Mesothelial cell of epicardium (in vitro differentiated cells): ENCODE results near the gene SLC1A1. TPM values are rescaled to one million over a fixed set of nuclear protein-coding genes. Genes with fewer than 3 reads are reported as not detected.

ENCODE experiments used
- DNase-seq, 2 experiments: peaks; one replicate each; pipeline ENCODE4 v3.0.0; 2021; ENCODE audit warnings: low spot score in 2 of 2; ENCODE audit not compliant: unreplicated experiment in 2 of 2
- H3K27ac Mint-ChIP-seq: 2 replicates; pipeline ENCODE4 v1.8.0; 2021; ENCODE audit warnings: mixed read lengths
- H3K27me3 Mint-ChIP-seq: 2 replicates; pipeline ENCODE4 v1.8.0; 2021; ENCODE audit warnings: low read depth, mixed read lengths
- H3K36me3 Mint-ChIP-seq: 2 replicates; pipeline ENCODE4 v1.8.0; 2021; ENCODE audit warnings: mixed read lengths
- H3K4me1 Mint-ChIP-seq: 2 replicates; pipeline ENCODE4 v1.8.0; 2021; ENCODE audit warnings: mixed read lengths
- H3K4me3 Mint-ChIP-seq: 2 replicates; pipeline ENCODE4 v1.8.0; 2021; ENCODE audit warnings: mild to moderate bottlenecking, moderate library complexity, mixed read lengths
- H3K9me3 Mint-ChIP-seq: 2 replicates; pipeline ENCODE4 v1.8.0; 2021; ENCODE audit warnings: mixed read lengths
- total RNA-seq: library from RNA; stranded (reverse); gene quantifications from 3 replicates; pipeline ENCODE4 v1.2.1, GENCODE V29; 2021
- TF ChIP-seq, protein P1 (sequence below): fragments of 200-600 bp; sonication (generic); IDR thresholded peaks from one replicate; pipeline ENCODE4 v1.5.0; 2021; ENCODE audit warnings: antibody characterized with exemption; ENCODE audit not compliant: unreplicated experiment

SLC1A1 gene
- total RNA-seq, 1 donor from 2014 or later = 3.9 TPM

GRCh38 chr9:4567601-4568000 is 77.3 kb downstream of the SLC1A1 start:
- H3K27me3 Mint-ChIP-seq = no peaks in the 10 kb centered on the region
- H3K4me1 Mint-ChIP-seq = no peaks in the 10 kb centered on the region
- H3K27ac Mint-ChIP-seq = no peak overlapping the region
- peaks cover 4% of the 10 kb centered on the region for H3K9me3 Mint-ChIP-seq
- no peak for DNase-seq
- TF ChIP-seq, protein P1, sequence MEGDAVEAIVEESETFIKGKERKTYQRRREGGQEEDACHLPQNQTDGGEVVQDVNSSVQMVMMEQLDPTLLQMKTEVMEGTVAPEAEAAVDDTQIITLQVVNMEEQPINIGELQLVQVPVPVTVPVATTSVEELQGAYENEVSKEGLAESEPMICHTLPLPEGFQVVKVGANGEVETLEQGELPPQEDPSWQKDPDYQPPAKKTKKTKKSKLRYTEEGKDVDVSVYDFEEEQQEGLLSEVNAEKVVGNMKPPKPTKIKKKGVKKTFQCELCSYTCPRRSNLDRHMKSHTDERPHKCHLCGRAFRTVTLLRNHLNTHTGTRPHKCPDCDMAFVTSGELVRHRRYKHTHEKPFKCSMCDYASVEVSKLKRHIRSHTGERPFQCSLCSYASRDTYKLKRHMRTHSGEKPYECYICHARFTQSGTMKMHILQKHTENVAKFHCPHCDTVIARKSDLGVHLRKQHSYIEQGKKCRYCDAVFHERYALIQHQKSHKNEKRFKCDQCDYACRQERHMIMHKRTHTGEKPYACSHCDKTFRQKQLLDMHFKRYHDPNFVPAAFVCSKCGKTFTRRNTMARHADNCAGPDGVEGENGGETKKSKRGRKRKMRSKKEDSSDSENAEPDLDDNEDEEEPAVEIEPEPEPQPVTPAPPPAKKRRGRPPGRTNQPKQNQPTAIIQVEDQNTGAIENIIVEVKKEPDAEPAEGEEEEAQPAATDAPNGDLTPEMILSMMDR = no peak
- H3K4me3 Mint-ChIP-seq = no peak overlapping the region
- H3K36me3 Mint-ChIP-seq = no peaks in the 10 kb centered on the region

- no peaks in the 10 kb centered on the region for H3K4me1 Mint-ChIP-seq
- no peak for DNase-seq
These were observed 78.8 kb downstream of the SLC1A1 start for GRCh38 chr9:4569101-4569500.

DNA sequence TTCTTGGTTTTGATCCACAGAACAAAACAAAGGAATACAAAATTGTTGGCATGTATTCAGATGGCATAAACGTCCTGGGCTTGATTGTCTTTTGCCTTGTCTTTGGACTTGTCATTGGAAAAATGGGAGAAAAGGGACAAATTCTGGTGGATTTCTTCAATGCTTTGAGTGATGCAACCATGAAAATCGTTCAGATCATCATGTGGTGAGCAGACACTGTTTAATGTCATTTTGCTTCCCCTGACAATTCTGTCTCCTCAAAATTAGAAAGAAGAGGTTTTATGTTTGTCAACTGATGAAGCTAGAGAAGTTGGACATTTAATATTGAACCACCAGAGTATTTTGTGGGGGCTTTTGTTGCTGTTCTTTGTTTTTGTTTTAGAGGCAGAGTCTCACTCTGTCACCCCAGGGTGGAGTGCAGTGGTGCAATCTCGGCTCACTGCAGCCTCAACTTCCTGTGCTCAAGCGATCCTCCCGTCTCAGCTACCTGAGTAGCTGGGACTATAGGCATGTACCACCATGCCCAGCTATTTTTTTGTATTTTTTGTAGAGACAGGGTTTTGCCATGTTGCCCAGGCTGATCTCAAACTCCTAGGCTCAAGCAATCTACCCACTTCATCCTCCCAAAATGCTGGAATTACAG is 82.0 kb downstream of the SLC1A1 start:
- no peak overlapping the region for H3K4me3 Mint-ChIP-seq
- DNase-seq = no peak
- H3K4me1 Mint-ChIP-seq = peaks cover 5% of the 10 kb centered on the region
- H3K27ac Mint-ChIP-seq = no peak overlapping the region
- TF ChIP-seq, protein P1 = no peak
- no peaks in the 10 kb centered on the region for H3K36me3 Mint-ChIP-seq
- no peaks in the 10 kb centered on the region for H3K9me3 Mint-ChIP-seq
- H3K27me3 Mint-ChIP-seq = no peaks in the 10 kb centered on the region

More at GRCh38 chr9:4569101-4569500, 78.8 kb downstream of the SLC1A1 start:
- TF ChIP-seq, protein P1 = no peak
- Mint-ChIP-seq H3K9me3 (peaks cover 4% of the 10 kb centered on the region), H3K27ac (no peak overlapping the region), H3K4me3 (no peak overlapping the region), H3K27me3 (no peaks in the 10 kb centered on the region), H3K36me3 (no peaks in the 10 kb centered on the region)

- Mint-ChIP-seq H3K27ac (no peak overlapping the region), H3K27me3 (no peaks in the 10 kb centered on the region), H3K36me3 (no peaks in the 10 kb centered on the region), H3K9me3 (no peaks in the 10 kb centered on the region), H3K4me3 (no peak overlapping the region), H3K4me1 (peaks cover 5% of the 10 kb centered on the region)
- TF ChIP-seq, protein P1 = no peak
- no peak for DNase-seq
These were observed 82.9 kb downstream of the SLC1A1 start for GRCh38 chr9:4573176-4573575.

GRCh38 chr9:4573634-4574389 is 83.5 kb downstream of the SLC1A1 start:
- Mint-ChIP-seq H3K4me3 (no peak overlapping the region), H3K27me3 (no peaks in the 10 kb centered on the region), H3K9me3 (no peaks in the 10 kb centered on the region), H3K36me3 (no peaks in the 10 kb centered on the region), H3K4me1 (peaks cover 5% of the 10 kb centered on the region), H3K27ac (no peak overlapping the region)
- TF ChIP-seq, protein P1 = no peak
- DNase-seq = no peak
